Colonic mucosa (tissue), 4 donors: ENCODE measurements around the gene CASKIN1. TPM values are rescaled to one million over a fixed set of nuclear protein-coding genes. Genes with fewer than 3 reads are reported as not detected.

Experiments
- DNase-seq: peaks from one replicate; pipeline ENCODE4 v3.0.0-alpha.2; 2020
- H3K27ac ChIP-seq: fragments of 200-600 bp; one replicate; pipeline ENCODE4 v1.8.0; 2021
- H3K27me3 ChIP-seq: fragments of 200-600 bp; one replicate; pipeline ENCODE4 v1.8.0; 2021
- H3K36me3 ChIP-seq: fragments of 200-600 bp; one replicate; pipeline ENCODE4 v1.8.0; 2021
- H3K4me1 ChIP-seq: fragments of 200-600 bp; one replicate; pipeline ENCODE4 v1.8.0; 2021; ENCODE audit warnings: mild to moderate bottlenecking
- H3K4me3 ChIP-seq: fragments of 200-600 bp; one replicate; pipeline ENCODE4 v1.8.0; 2021
- H3K9ac ChIP-seq, 2 donors: one replicate each; pipeline ENCODE4 v1.7.0; 2013; ENCODE audit warnings: control low read depth in 2 of 2, low read depth in 2 of 2, low read length in 2 of 2
- H3K9me3 ChIP-seq: fragments of 200-600 bp; one replicate; pipeline ENCODE4 v1.8.0; 2021
- intact Hi-C: fragments of 100-400 bp; cut with DNase I; formaldehyde crosslinking; loops from one replicate; pipeline ENCODE4 v1.14.1; 2022
- total RNA-seq, 2 donors: library from RNA; stranded (reverse); fragmentation: NEBNext Ultra II Directional in 1 of 2; extraction: Animal tissue kit (Norgen Biotek cat#: 25700) in 1 of 2; gene quantifications; one replicate each; pipeline ENCODE4 v1.2.1, GENCODE V29; 2021
- TF ChIP-seq, protein P1 (sequence below): fragments of 200-600 bp; IDR thresholded peaks from one replicate; pipeline ENCODE4 v1.8.0; 2022; ENCODE audit warnings: antibody characterized with exemption, mild to moderate bottlenecking
- donor health status: healthy.
- donor health status: DM: no; HTN: no; CAD: no.
- donor health status: DM: no; HTN: no; CAD: no.

CASKIN1 gene
- total RNA-seq, 2 donors from 2014 or later, result 0.07 to 0.27 TPM

DNA sequence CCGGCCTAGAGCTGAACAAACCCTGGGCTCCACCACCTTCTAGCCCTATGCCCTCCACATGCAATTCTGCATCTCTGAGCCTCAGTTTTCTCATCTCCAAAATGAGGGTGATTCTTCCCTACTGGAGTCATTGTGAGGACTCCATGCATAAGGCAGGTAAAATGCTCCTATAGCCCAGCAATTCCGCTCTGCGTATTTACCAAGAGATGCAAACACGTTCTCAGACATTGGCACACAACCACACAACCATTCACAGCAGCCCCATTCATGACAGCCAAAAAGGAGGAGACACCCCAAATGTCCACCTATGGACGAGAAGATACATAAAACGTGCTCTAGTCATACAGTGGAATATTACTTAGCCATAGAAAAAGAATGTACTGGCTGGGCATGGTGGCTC lies 3.9 kb upstream of the CASKIN1 start:
- TF ChIP-seq, protein P1, sequence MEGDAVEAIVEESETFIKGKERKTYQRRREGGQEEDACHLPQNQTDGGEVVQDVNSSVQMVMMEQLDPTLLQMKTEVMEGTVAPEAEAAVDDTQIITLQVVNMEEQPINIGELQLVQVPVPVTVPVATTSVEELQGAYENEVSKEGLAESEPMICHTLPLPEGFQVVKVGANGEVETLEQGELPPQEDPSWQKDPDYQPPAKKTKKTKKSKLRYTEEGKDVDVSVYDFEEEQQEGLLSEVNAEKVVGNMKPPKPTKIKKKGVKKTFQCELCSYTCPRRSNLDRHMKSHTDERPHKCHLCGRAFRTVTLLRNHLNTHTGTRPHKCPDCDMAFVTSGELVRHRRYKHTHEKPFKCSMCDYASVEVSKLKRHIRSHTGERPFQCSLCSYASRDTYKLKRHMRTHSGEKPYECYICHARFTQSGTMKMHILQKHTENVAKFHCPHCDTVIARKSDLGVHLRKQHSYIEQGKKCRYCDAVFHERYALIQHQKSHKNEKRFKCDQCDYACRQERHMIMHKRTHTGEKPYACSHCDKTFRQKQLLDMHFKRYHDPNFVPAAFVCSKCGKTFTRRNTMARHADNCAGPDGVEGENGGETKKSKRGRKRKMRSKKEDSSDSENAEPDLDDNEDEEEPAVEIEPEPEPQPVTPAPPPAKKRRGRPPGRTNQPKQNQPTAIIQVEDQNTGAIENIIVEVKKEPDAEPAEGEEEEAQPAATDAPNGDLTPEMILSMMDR, result no peak
- intact Hi-C loops, result loop anchor here (10.0 kb wide), 1 partner anchor 314 kb away; the partner anchor contains the start of gene ATP6V0C
- H3K36me3 ChIP-seq, result no peaks in the 10 kb centered on the region

DNA sequence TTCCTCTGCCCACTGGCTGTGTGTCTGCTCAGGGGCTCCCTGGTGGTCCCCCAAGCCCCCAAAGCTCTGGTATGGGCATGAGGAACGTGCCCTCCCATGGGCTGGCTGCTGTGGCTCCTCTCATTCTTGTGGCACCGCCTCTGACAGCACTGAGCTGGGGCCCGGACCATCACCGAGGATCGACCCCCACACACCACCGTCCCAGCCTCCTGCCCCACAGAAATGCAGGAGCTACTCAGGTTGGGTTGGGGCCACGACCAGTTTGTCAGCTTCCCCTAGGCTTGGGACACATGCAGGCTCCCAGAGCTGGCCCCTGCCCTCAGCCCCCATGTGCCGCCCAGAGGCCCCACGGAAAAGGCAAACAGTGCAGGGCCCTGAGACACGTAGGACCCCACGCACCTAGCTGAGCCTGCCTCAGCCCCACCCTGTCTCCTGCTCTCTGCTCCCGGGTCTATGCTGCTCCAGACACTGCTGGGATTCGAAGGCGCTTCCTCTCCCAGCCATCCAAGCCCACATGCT lies 3.3 kb upstream of the CASKIN1 start:
- Histone ChIP-seq H3K4me1 (no peaks in the 10 kb centered on the region), H3K27me3 (peaks cover 25% of the 10 kb centered on the region), H3K9me3 (no peaks in the 10 kb centered on the region), H3K4me3 (no peak overlapping the region), H3K27ac (no peak overlapping the region), H3K9ac (no peak overlapping the region), H3K36me3 (no peaks in the 10 kb centered on the region)
- TF ChIP-seq, protein P1, result no peak
- intact Hi-C loops, result loop anchor here (10.0 kb wide), 1 partner anchor 315 kb away; the partner anchor contains the start of gene ATP6V0C
- DNase-seq, result no peak

More for the DNA sequence above, 3.9 kb upstream of the CASKIN1 start:
- Histone ChIP-seq H3K4me1 (no peaks in the 10 kb centered on the region), H3K27ac (no peak overlapping the region), H3K9ac (no peak overlapping the region), H3K9me3 (no peaks in the 10 kb centered on the region), H3K4me3 (no peak overlapping the region), H3K27me3 (peaks cover 19% of the 10 kb centered on the region)
- no peak for DNase-seq

DNA sequence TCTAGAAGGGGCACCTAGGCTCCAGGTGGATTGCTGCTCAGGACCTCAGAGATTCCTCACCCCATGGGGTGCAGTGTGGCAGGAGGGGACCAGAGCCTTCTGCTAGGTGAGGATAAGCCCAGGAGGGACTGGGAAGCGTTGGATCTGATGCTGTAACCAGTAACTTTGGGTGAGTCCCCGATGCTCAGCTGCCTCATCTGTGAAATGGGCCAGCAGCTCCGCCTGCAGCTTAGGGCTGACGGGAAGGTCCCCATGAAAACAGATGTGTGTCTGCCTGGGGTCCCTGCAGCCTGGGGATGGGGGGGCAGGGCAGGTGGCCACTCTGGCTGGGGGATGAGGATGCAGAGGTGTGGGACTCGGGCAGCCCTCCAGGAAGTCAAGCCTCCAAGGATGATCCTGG lies 2.7 kb upstream of the CASKIN1 start:
- Histone ChIP-seq H3K27ac (no peak overlapping the region), H3K27me3 (peaks cover 31% of the 10 kb centered on the region), H3K4me1 (no peaks in the 10 kb centered on the region), H3K9me3 (no peaks in the 10 kb centered on the region), H3K36me3 (no peaks in the 10 kb centered on the region), H3K9ac (no peak overlapping the region), H3K4me3 (no peak overlapping the region)
- intact Hi-C loops, result no loop called here
- TF ChIP-seq, protein P1, result no peak
- no peak for DNase-seq

DNA sequence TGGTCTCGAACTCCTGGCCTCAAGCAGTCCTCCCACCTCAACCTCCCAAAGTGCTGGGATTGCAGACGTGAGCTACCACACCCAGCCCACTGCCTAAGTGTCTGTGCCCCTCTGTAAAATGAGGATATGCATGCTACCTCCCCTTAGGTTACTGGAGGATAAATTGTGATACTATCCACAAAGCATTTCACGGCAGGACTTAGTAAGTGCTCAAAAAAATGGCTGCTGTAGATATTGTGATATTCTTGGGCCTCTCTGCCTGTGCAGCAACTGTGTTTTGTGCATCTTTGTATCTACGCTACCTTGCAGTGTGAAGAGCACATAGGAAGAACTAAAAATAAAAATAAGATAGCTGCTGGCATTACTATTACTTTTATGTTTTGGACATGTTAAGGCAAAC lies 1.9 kb upstream of the CASKIN1 start:
- no peak for DNase-seq
- no peak overlapping the region for H3K27ac ChIP-seq
- peaks cover 34% of the 10 kb centered on the region for H3K27me3 ChIP-seq
- H3K9me3 ChIP-seq, result no peaks in the 10 kb centered on the region
- no peaks in the 10 kb centered on the region for H3K4me1 ChIP-seq
- TF ChIP-seq, protein P1, result no peak
- H3K36me3 ChIP-seq, result no peaks in the 10 kb centered on the region
- H3K9ac ChIP-seq, result no peak overlapping the region
- no peak overlapping the region for H3K4me3 ChIP-seq
- intact Hi-C loops, result no loop called here

DNA sequence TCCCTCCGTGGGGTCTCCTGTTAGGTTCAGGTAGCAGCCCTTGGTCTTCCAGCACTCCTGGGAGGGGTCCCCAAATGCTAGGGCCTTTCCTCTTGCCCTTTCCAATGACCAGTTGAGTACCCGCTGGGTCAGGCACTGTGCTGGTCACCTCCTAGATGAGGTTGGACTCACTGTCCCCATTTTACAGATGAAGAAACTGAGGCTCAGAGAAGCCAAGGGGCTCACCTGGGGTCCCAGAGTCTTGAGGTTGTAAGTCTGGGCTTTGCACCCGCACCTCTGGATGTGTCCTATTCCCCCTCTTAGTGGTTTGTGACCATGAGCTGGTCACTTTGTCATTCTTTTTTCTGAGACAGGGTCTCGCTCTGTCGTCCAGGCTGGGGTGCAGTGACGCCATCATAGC lies 1.4 kb upstream of the CASKIN1 start:
- Histone ChIP-seq H3K36me3 (no peaks in the 10 kb centered on the region), H3K9me3 (no peaks in the 10 kb centered on the region), H3K4me1 (no peaks in the 10 kb centered on the region), H3K27ac (no peak overlapping the region), H3K9ac (no peak overlapping the region), H3K27me3 (peaks cover 34% of the 10 kb centered on the region), H3K4me3 (no peak overlapping the region)
- intact Hi-C loops, result no loop called here
- no peak for DNase-seq
- TF ChIP-seq, protein P1, result no peak
